ENCODE data around the gene PGM2L1.

DNA sequence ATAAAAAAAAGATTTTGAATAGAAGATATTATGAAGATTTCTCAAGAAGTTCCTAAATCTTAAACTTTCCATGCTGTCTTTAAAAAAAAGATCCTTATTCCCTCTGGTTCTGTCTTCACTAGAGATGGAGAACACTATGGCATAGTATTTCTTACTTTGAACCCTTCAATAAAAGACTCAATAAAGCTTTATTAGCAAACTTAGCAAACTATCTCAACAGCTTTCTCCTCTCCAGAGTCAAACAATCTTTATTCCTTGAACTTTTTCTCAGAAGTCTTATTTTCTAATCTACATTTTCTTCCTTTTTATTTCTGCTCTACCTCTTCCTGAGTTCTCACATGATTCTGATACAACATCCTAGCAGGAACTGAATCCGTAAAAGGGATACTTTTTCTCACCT is 65.0 kb downstream of the PGM2L1 start:
- no peak for TF ChIP-seq CTCF (IDR thresholded peaks at IDR 0.05)
- TF ChIP-seq ZFX (IDR thresholded peaks at IDR 0.05; ENCODE audit: borderline replicate concordance) = no peak
